GM23248 (cell line): ENCODE results near the gene HASPIN.

Experiments
- EZH2 ChIP-seq: fragments of 200-600 bp; sonication (generic); IDR thresholded peaks from 2 replicates; pipeline ENCODE4 v1.6.1; 2018; ENCODE audit warnings: antibody characterized with exemption, mild to moderate bottlenecking; ENCODE audit not compliant: insufficient read depth, poor library complexity, severe bottlenecking
- EZH2phosphoT487 ChIP-seq: fragments of 200-600 bp; sonication (generic); IDR thresholded peaks from 2 replicates; pipeline ENCODE4 v1.6.1; 2018; ENCODE audit warnings: antibody characterized with exemption, moderate library complexity, mild to moderate bottlenecking, low read depth; ENCODE audit not compliant: insufficient read depth

DNA sequence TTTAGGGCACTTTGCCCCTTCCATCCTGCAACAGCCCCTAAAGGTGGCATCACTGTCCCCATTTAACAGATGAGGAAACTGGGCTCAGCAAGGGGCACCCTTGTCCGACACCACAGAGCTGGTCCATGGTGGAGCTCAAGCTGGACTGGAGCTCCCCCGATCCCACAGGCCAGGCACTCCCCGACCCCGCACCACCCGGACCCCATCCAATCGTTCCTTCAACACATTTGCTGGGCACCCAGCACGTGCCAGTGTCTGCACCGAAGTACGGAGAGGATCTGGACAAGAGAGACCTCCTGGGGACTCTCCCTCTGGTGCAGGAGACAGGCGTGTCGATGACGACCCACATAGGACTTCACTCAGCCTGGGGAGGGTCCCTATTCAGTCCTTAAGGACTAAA lies 41.7 kb upstream of the HASPIN start:
- no peak for TF ChIP-seq EZH2
- no peak for TF ChIP-seq EZH2phosphoT487
